GM13976 (cell line): Measurements from ENCODE around the gene ADAMTS4.
A peak's percentile ranks its signal among the peaks of the same experiment; 100 is the strongest.

ENCODE experiments used
- DNase-seq: peaks from one replicate; pipeline ENCODE4 v3.0.0; 2012; ENCODE audit warnings: low spot score
- CTCF ChIP-seq: IDR thresholded peaks from 2 replicates; pipeline ENCODE4 v1.5.1; 2012; ENCODE audit warnings: borderline replicate concordance, mild to moderate bottlenecking; ENCODE audit not compliant: insufficient read depth; ENCODE audit errors: extremely low read depth, missing control alignments, control extremely low read depth
- in situ Hi-C: fragments of 300-500 bp; cut with MboI; formaldehyde crosslinking; loops from one replicate; pipeline ENCODE4 v1.12.0; 2022; ENCODE audit warnings: low sequenced_read_pairs, mixed read lengths, inconsistent platforms; ENCODE audit not compliant: unreplicated experiment

Gene ADAMTS4

GRCh38 chr1:161190962-161191521 is 7.8 kb downstream of the ADAMTS4 start:
- no peak for TF ChIP-seq CTCF
- in situ Hi-C loops: no loop called here
- no peak for DNase-seq

GRCh38 chr1:161189036-161189435 is 9.8 kb downstream of the ADAMTS4 start:
- DNase-seq: no peak
- in situ Hi-C loops: no loop called here
- TF ChIP-seq CTCF: no peak

- no peak for DNase-seq
- in situ Hi-C loops: no loop called here
- TF ChIP-seq CTCF: no peak
Measured at GRCh38 chr1:161188381-161188780, 10.5 kb downstream of the ADAMTS4 start.

- DNase-seq: no peak
- in situ Hi-C loops: no loop called here
- TF ChIP-seq CTCF: no peak
Measured at GRCh38 chr1:161187311-161187710, 11.5 kb downstream of the ADAMTS4 start.

GRCh38 chr1:161185732-161186311 is 13.0 kb downstream of the ADAMTS4 start:
- no peak for DNase-seq
- in situ Hi-C loops: no loop called here
- no peak for TF ChIP-seq CTCF

GRCh38 chr1:161185282-161185682 is 13.6 kb downstream of the ADAMTS4 start:
- no peak for TF ChIP-seq CTCF
- in situ Hi-C loops: no loop called here
- DNase-seq: peak; percentile 85
